ENCODE results near the gene PTPRN2.
A peak's percentile ranks its signal among the peaks of the same experiment; 100 is the strongest.
"Not testable (repeated sequence)": the region's sequence is repeated elsewhere in the genome, so short reads cannot be mapped to it uniquely, and the experiment has no call there.

Gene PTPRN2

GRCh38 chr7:157854066-157854891 lies 733.3 kb downstream of the PTPRN2 start:
- peak; percentile 62 for DNase-seq (ENCODE audit: low spot score)

- no peak for DNase-seq (ENCODE audit: low spot score)
These were observed 733.9 kb downstream of the PTPRN2 start for GRCh38 chr7:157853789-157854065.

DNA sequence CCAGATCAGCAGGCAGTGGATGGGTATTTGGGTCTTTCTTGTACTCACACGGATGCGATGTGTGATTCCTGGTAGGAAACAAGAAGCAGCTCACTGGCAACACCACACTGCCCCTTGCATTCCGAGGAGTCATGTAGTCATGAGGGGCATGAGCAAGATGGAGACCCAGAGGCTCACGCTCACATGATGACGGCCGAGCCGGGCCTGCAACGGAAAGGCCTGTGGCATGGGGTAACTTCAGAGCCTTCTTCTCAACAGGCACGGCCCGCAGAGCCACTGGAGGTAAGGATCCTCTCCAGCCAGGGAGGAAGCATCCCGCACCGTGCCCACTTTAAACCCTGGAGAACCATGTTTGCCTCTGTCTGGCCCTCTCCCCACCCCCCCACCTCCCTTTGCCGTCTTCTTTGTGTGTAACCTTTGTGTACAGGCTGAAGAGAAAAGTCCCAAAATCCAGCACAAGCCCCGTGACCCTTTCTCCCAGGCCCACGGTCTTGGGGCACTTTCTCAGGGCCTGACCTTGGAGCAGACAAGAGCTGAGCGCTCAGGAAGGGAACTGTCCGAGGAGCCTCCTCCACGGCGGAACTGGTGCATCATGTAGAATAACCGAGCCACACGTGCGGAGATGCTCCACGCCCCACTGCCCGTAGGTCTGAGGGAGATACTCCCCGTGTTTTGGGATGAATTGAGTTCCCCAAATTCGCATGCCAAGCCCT lies 734.4 kb downstream of the PTPRN2 start:
- DNase-seq (ENCODE audit: low spot score): no peak

DNA sequence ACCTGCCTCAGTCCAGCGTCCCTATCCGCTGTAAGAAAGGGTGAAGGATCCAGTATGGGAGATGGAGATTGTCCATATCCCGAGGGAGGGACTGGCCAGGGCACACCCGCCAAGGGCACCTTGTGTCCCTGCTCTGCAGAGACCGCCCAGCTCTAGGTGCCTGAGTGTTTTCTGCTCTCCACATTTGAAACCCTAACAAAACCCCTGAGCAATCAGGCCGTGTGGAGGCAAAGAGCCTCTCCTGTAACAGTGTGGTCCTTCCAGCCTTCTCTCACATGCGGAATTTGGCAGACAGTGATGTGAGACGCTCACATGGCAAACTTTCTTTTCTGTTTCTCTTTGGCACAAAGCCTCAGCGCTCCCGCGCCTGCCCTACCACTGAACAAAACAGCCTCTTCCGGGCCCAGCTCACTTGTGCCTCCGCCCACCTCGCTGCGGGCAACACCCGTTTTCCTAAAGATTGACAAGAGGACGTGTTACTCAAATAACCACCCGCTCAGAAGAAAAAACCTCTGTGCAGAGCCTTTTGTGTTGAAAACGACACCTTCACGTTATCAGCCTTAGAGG lies 736.0 kb downstream of the PTPRN2 start:
- DNase-seq (ENCODE audit: low spot score): no peak

DNA sequence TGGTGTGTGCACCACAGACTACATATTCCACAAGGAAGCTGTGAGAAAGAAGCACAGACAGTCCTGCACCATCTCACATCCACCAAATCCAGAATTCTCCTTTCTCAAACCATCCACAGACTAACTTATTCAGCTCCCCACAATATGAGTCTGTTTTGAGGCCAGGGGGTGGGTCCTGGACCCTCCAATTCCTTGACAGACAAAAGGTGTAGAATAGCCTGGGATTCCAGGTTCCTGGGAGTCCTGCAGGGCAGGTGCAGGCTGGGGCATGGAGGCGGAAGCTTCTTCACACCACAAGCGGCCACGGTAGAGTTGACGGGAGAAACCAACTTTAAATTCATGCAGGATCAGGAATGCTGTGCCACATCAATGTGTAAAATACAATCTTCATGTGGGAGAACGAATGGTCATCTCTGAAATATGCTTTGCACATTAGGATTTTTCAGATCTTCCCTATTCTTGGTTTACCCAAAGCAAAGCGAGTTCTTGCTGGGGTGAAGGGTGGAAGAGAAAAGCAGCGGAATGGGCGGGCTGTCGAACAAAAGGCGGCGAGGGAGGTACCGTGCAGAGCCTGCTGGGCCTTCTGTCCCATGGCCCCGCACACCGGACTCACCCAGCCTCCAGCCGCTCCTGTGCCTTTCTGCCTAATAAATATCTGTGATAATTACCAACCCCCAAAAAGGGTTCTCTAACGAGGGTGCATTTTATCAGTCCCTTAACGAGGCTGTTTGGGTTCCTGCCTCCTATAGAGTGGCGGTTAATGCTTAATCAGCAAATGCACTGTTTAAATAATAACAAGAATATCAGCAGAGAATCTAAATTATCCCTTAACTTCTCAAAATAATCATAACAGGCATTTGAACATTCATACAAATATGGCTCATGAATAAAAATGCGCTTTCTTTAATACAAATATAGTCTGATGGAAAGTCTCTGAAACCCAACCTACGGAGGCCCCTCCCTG lies 736.9 kb downstream of the PTPRN2 start:
- DNase-seq (ENCODE audit: low spot score): no peak

- no peak for DNase-seq (ENCODE audit: low spot score)
These were observed 737.9 kb downstream of the PTPRN2 start for GRCh38 chr7:157849726-157850125.

DNA sequence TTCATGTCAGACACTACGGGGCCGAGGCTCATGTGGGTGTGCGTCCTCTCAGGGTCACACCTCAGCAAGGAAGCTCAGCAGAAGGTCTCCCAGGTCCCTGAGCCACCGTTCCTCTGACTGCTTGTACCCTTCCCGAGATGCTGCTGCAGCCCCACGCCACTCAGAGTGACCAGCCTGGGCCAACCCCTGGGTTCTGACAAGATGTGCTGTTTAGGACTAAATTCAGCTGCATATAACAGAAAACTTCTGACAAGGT lies 738.4 kb downstream of the PTPRN2 start:
- DNase-seq (ENCODE audit: low spot score): no peak

DNA sequence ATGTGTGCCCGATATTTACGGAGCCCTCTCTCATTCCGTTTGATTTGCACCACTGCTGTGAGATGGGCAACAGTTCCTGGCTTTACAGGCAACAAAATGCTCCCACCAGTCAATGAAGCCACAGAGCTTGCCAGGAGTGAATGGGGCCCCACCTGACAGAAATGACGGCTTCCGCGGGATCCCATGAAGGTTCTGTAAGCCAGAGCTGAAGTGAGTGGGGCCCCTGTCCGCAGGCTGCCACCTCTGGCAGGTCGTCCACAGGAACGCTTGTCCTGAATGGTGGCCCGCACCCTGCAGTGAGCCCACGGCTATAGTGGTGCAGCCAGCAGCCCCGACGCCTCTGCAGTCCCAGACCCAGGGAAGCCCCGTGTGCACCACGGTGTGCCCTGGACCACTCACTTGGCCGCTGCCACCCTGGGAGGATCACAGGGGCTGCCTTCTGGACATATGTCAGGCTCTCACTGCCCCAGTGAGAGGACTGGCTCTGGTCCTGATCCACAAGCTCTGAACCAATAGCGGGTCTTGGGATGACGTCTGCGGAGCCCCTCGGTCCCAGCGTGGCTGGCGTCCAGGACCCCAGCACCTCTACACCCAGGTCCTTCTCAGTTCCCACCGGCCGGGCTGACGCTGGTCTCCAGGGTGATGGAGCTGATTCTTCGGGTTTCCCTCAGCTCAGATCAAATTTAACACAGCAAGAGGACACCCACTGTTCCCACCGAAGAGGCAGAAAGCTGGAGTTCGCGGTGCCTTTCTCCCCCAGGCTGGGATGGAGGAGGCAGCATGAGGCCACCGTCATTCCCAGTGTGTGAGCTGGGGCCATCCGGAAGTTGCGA lies 738.9 kb downstream of the PTPRN2 start:
- DNase-seq (ENCODE audit: low spot score): no peak

GRCh38 chr7:157847756-157848487 lies 739.7 kb downstream of the PTPRN2 start:
- not testable (repeated sequence) for DNase-seq (ENCODE audit: low spot score)

- DNase-seq (ENCODE audit: low spot score): not testable (repeated sequence)
These were observed 740.9 kb downstream of the PTPRN2 start for GRCh38 chr7:157846746-157847145.

DNA sequence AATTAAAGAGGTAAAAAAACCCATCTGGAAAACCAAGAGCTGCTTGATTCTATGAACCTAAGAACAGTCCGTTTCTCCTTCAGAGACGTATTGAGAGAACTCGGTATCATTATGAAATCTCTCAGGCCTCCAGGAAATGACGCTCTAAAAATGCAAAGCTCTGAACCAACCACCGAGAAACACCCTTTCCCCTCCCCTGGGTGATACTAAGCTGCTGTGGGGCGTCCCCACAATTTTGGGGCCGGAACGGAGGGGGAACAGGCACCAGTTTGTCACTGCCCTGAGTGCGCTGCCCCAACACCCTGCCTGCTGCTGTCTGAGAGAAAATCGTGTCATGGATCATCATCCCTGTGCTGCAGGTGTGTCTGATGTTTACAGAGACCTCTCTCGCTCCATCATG lies 741.4 kb downstream of the PTPRN2 start:
- DNase-seq (ENCODE audit: low spot score): no peak

GRCh38 chr7:157845203-157845835 lies 742.3 kb downstream of the PTPRN2 start:
- DNase-seq (ENCODE audit: low spot score): no peak

DNA sequence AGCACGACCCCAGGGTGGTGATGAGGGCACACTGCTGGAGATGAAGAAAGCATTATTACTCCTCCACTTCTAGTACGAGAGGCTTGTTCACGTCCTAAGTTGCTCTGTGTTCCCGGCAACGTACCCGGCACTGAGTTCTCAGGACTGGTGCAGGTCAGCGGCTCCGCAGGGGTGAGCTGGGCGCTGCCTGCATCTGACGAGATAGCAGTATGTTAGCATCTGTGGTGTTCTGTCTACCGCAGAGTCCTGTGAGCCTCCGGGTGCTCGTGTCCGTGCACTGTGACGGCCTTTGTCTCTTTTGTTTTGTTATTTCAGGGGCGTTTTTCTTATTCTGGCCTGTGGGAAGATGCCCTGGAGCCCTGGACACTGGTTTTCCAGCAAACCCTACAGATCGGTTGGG lies 743.0 kb downstream of the PTPRN2 start:
- no peak for DNase-seq (ENCODE audit: low spot score)

DNA sequence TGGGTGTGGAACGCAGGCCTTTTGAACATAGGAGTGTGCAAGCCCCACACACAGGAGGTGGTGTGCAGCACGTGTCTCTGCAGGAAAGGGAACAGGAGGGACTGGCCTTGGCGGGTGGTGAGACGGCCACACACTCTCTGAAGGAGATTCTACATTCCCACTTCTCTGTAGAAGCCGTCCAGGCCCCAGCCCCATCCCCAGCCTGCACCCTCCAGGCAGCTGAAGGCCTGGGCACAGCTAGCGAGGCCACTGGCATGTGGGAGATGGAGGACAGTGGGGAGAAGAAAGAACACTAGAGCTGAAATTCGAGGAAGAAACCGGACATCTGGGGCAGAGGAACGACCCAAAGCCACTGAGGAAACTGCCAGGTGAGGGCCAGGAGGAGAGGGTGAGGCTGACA lies 743.5 kb downstream of the PTPRN2 start:
- DNase-seq (ENCODE audit: low spot score): no peak

DNA sequence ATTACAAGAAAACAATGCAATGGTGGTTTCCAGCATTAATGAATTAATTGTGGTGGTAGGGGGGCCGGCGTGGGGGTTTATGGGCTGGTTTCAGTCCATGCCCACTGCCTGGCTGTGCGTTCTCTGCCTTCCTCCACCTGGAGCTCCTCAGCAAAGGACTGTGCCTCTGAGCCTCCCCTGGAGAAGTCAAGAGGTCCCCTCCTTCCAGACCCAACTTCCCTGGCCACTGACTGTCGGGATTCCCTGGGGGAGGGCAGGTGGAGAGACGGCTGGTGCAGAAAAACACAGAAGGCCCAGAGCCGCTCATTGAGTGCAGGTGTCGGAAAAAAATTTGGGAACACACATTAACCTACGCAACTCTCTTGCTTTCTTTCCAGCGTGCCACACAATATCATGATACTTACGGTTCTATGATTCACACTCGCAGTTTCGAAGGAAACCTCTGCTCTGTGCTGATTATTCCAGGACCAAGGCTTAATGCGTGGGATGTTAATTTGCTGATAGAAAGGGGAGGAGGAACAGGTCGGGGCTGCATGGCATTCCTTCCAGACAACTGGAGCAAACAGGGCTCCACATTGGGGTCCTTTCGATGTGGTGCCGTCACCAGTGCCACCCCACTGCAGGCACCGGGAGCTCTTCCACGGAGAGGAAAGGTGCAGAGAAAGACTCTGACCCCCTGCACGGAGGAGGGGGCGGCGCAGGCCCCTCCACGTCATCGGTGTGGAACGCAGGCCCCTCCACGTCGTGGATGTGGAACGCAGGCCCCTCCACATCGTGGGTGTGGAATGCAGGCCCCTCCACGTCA lies 744.1 kb downstream of the PTPRN2 start:
- no peak for DNase-seq (ENCODE audit: low spot score)

GRCh38 chr7:157841773-157842370 lies 745.8 kb downstream of the PTPRN2 start:
- no peak for DNase-seq (ENCODE audit: low spot score)

- no peak for DNase-seq (ENCODE audit: low spot score)
These were observed 746.5 kb downstream of the PTPRN2 start for GRCh38 chr7:157840914-157841772.
